A673 (cell line): ENCODE data around the gene TSSK2. TPM values are rescaled to one million over a fixed set of nuclear protein-coding genes. Genes with fewer than 3 reads are reported as not detected.
A peak's percentile ranks its signal among the peaks of the same experiment; 100 is the strongest.

Experiments used
- BruUV-seq: library from RNA; stranded (reverse); fragments of 400-500 nt; replicated peaks from 2 replicates; lab custom pipeline; 2021; lab: Mats Ljungman, UMichigan
- CTCF ChIA-PET: fragments of 300-600 bp; sonication (Branson Sonifier 250); formaldehyde crosslinking; loops from one replicate; lab custom pipeline; 2022; ENCODE audit warnings: antibody characterized with exemption; lab: Charles Lee
- POLR2A ChIA-PET: fragments of 300-600 bp; sonication (Branson Sonifier 250); formaldehyde crosslinking; loops from one replicate; lab custom pipeline; 2022; ENCODE audit warnings: antibody characterized with exemption; ENCODE audit not compliant: low non-redundant PET; lab: Charles Lee
- DNase-seq: peaks from one replicate; pipeline ENCODE4 v3.0.0-alpha.2; 2015; ENCODE audit warnings: low spot score
- H3K27ac ChIP-seq: fragments of 200-600 bp; sonication (generic); 2 replicates; pipeline ENCODE4 v1.5.1; 2016; ENCODE audit warnings: mixed run types, low read depth, mild to moderate bottlenecking, mixed read lengths, antibody characterized with exemption, low read length; ENCODE audit not compliant: poor library complexity, severe bottlenecking
- H3K27me3 ChIP-seq: fragments of 200-600 bp; sonication (generic); replicated peaks from 2 replicates; pipeline ENCODE4 v1.6.1; 2017; ENCODE audit warnings: mixed run types, low read depth, mild to moderate bottlenecking, mixed read lengths, antibody characterized with exemption, low read length; ENCODE audit not compliant: insufficient read depth, poor library complexity
- H3K36me3 ChIP-seq: fragments of 200-600 bp; sonication (generic); 2 replicates; pipeline ENCODE4 v1.6.1; 2016; ENCODE audit warnings: mixed run types, mild to moderate bottlenecking, mixed read lengths, antibody characterized with exemption, low read length; ENCODE audit not compliant: insufficient read depth, poor library complexity, severe bottlenecking
- H3K4me1 ChIP-seq: fragments of 200-600 bp; sonication (generic); 2 replicates; pipeline ENCODE4 v1.6.1; 2017; ENCODE audit warnings: mixed run types, mild to moderate bottlenecking, mixed read lengths, antibody characterized with exemption, low read length; ENCODE audit not compliant: insufficient read depth, poor library complexity, severe bottlenecking
- H3K4me3 ChIP-seq: fragments of 200-600 bp; sonication (generic); 2 replicates; pipeline ENCODE4 v1.5.1; 2016; ENCODE audit warnings: low read depth, mixed run types, mild to moderate bottlenecking, mixed read lengths, low read length; ENCODE audit not compliant: poor library complexity, severe bottlenecking
- H3K9me3 ChIP-seq: fragments of 200-600 bp; sonication (generic); 2 replicates; pipeline ENCODE4 v1.6.1; 2016; ENCODE audit warnings: mixed run types, low read depth, mild to moderate bottlenecking, mixed read lengths, antibody characterized with exemption, low read length; ENCODE audit not compliant: poor library complexity, severe bottlenecking
- CTCF ChIP-seq: fragments of 300-800, 200-600 bp; sonication (generic); conservative IDR thresholded peaks from 2 replicates; pipeline ENCODE4 v1.5.1; 2017; ENCODE audit warnings: low read depth, mild to moderate bottlenecking, antibody characterized with exemption, low read length, moderate library complexity, mixed read lengths
- EZH2 ChIP-seq: fragments of 200-600 bp; sonication (generic); IDR thresholded peaks from 2 replicates; pipeline ENCODE4 v1.6.1; 2017; ENCODE audit warnings: borderline replicate concordance, low read depth, mild to moderate bottlenecking, mixed read lengths, antibody characterized with exemption, low read length; ENCODE audit not compliant: poor library complexity, severe bottlenecking
- intact Hi-C: fragments of 100-400 bp; cut with micrococcal nuclease; formaldehyde crosslinking; loops from one replicate; pipeline ENCODE4 v1.10.0; 2022; ENCODE audit not compliant: unreplicated experiment
- total RNA-seq: library from RNA; stranded (reverse); gene quantifications from 2 replicates; pipeline ENCODE4 v1.2.3, GENCODE V29; 2021

TSSK2 gene
- total RNA-seq, 1 experiment from 2014 or later = not detected

GRCh38 chr22:19172213-19173046, 41.3 kb downstream of the TSSK2 start:
- Histone ChIP-seq H3K9me3 (no peaks in the 10 kb centered on the region), H3K4me1 (peaks cover 47% of the 10 kb centered on the region), H3K27me3 (peaks cover 25% of the 10 kb centered on the region), H3K36me3 (peaks cover 19% of the 10 kb centered on the region), H3K27ac (peak overlapping the region; percentile 96), H3K4me3 (peak overlapping the region; percentile 99)
- no TSS peak for BruUV-seq
- POLR2A ChIA-PET = no interaction called here
- CTCF ChIA-PET = no interaction called here
- no peak for DNase-seq
- no peak for TF ChIP-seq EZH2
- no peak for TF ChIP-seq CTCF
- intact Hi-C loops = no loop called here

- Histone ChIP-seq H3K36me3 (peaks cover 19% of the 10 kb centered on the region), H3K4me1 (peaks cover 49% of the 10 kb centered on the region), H3K27ac (peak overlapping the region; percentile 25), H3K27me3 (peaks cover 16% of the 10 kb centered on the region), H3K9me3 (no peaks in the 10 kb centered on the region), H3K4me3 (peak overlapping the region; percentile 99)
- BruUV-seq = no TSS peak
- CTCF ChIA-PET = interaction anchor here (1.3 kb wide), 1 partner anchor 29 kb away, joined by 3 read pairs; the partner anchor contains the start of gene ESS2
- no peak for TF ChIP-seq EZH2
- TF ChIP-seq CTCF = no peak
- intact Hi-C loops = no loop called here
- POLR2A ChIA-PET = no interaction called here
- DNase-seq = no peak
These were observed 42.2 kb downstream of the TSSK2 start for GRCh38 chr22:19173047-19174035.
